ENCODE measurements around the gene DNAH10.
A peak's percentile ranks its signal among the peaks of the same experiment; 100 is the strongest.

The DNAH10 gene

DNA sequence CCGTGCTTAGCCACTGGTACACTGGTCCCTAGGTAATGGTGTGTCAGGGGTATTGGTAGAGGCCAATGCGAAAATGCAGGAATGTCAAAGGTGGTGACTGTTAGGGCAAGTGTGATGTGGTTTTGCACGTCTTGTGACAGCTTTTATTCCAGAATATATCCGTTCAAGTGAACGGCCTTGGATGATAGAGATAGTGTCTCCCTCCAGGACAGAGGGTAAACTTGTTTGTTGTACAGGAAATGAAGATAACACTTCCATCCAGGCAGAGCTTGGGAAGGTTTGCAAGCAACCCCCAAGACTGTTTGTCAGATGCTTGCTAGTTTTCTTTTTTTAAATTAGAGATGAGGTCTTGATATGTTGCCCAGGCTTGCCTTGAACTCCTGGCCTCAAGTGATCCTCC is 84.2 kb downstream of the DNAH10 start:
- no peak for DNase-seq

DNA sequence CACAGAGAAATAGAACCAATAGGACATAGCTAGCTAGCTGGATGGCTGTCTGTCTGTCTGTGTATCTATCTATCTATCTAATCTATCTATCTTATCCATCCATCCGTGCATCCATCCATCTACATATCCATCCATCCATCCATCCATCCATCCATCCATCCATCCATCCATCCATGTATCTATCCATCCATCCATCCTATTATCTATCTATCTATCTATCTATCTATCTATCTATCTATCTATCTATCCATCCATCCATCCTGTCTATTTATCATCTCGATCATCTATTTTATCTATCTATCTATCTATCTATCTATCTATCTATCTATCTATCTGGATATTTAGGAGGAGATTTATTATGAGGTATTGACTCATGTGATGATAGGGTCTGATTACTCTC is 84.9 kb downstream of the DNAH10 start:
- no peak for DNase-seq

DNA sequence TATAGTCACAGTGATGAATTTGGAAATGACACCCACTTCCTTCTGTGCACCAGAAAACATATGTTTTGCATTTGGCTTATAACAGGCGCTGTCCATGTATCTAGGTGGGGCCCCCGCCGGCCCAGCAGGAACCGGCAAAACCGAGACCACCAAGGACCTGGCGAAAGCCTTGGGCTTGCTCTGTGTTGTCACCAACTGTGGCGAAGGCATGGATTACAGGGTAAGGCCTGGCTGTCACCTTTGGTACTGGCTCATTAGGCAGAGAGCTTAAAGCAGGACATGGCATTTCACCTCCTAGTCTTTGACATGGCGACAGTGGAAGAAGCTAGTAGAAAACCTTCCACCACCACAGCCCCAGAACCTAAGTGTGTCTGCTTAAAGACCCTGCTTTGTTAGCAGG is 85.8 kb downstream of the DNAH10 start:
- no peak for DNase-seq

DNA sequence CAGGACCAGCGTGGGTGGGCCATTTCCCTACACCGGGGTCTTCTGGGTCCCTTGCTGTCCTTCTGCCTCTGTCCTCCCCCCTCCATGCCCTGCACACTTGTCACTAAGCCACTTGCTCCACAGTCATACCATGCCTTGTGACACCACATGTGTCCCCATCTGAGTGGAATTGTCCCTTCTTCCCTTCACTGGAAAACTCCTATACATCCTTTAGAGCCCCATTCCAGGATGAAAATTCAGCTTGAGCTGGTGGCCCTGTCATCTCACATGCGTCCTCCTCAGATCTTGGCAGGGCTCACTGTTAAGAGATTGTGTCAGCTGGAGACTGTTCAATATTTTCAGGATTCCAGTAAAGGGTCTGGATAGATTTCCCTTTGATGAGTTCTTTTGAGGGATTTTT is 87.4 kb downstream of the DNAH10 start:
- DNase-seq, result no peak

DNA sequence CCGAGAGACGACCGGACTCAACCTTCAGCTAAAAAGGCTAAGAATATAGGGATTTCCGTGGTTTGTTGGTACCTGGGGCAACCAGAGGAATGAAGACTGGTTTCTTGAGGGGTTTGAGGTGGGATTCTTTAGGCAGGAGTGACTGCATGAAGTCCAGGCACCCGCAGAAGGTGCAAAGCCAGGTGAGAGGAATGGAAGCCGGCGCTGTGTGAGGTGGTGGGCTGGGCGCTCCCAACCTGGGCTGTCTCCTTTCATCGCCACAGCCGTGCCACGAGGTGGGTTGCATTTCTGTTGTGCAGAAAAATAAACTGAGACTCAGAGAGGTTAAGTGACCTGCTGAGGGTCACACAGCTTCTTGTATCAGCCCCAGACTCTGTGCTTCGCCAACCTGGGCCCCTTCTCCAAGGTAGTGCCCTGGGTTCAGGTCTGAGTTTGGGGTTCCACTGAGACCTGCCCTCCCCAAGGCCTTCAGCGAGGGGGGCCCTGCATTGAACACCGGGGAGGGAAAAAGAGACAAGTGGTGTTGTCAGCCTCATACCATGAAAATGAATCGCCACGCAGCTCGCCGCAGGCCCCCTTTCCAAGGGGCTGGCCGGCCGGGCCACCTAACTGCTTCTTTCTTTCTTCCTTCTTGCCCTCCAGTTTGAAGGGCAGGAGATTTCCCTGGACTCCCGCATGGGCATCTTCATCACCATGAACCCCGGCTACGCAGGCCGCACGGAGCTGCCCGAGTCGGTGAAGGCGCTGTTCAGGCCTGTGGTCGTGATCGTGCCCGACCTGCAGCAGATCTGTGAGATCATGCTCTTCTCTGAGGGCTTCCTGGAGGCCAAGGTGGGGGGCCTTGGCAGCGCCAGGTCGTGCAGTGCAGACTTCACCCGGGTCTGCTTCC is 88.4 kb downstream of the DNAH10 start:
- no peak for DNase-seq

DNA sequence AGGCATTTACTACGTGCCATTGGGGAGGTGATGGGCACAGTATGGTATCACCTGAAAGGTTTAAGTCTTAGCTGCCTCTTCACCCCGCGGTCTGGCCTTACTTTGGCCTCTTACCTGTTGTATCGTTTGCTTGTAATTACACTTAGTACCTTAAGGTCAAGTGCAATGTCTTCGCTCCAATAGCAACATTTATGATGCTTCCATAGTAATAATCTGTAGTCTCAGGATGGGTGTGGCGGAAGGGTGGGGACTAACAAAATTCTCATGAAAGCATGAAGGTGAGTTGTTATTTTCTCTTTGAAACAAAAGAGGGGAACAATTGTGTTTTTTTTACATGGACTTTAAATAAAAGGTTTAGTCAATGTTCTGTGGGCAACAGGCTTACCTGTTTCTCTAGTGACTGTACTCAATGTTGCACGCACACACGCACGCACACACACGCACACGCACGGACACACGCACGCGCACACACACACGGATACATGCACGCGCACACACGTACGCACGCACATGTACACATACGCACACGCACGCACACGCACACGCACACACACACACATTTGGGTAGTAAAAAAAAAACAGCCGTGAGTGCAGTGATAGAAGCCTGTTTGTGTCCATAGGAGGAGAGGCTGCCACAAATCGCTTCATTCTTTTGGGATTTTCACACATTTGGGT is 91.4 kb downstream of the DNAH10 start:
- DNase-seq, result no peak

DNA sequence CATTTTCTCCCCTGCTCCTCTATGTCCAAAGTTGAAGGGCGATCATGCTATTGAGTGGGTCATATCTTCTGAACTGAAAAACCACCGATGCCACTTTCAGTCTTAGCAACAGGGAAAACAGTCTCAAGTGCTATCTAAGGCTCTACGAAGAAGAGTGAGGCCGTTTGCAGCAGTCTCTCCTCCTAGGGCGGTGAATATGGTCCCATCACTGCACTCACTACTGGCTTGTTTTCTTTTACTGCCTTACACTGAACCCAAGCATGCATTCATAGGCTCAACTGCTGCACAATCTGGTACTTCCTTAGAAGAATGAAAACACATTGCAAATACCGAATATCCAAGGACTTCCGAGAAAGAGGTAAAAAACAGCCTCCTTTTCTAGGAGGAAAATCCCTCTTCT is 92.1 kb downstream of the DNAH10 start:
- DNase-seq, result no peak

DNA sequence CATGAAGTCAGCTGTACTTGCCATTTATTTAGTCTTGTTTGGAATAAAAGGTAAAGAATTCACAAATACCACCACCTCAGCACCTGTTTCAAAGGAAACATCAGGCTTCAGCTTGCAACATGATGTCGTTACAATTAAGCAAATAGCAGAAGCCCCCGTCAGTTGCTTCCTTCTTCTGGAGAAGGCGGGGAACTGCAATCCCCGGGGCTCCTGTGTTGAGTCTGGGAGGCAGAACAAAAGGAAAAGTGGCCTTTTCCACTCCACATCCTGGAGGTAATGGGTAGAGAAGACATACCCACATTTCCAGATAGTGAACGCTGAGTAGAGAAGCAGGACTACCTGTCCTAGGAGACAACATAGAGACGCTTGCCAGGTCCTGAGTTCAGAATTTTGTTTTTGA is 92.8 kb downstream of the DNAH10 start:
- no peak for DNase-seq

DNA sequence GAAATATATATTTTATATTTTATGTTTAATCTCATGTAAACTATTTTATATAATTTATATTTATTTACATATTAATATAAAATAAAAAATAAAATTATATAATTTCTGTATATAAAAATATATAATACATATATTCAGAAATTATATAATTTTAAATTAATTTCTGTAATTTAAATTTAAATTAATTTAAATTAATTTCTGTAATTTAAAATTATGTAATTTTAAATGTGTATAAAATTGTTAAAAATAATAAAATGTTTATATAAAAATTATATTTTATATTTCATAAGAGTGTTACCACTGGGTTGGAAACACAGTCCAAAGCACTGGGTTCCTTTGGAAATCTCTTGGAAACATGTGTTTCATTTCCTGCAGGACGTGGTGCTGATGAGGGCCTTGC is 94.6 kb downstream of the DNAH10 start:
- DNase-seq, result no peak

DNA sequence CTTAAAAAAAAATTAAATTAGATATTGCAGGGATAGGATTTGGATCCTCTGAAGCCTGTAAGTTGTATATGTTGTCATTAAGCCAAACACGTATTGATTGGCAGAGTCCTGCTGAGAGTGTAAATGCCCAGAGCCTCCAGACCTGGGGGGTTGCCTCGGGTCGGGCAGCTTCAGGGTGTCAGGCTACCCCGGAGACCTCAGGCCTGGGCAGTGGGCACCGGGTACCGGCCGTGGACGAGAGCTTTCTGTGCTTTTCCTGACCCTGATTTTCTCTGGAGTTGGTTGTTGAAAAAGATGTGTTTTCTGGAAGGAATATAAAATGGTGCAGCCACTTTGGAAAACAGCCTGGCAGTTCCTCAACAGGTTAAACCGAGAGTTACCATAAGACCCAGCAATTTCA is 96.1 kb downstream of the DNAH10 start:
- no peak for DNase-seq

DNA sequence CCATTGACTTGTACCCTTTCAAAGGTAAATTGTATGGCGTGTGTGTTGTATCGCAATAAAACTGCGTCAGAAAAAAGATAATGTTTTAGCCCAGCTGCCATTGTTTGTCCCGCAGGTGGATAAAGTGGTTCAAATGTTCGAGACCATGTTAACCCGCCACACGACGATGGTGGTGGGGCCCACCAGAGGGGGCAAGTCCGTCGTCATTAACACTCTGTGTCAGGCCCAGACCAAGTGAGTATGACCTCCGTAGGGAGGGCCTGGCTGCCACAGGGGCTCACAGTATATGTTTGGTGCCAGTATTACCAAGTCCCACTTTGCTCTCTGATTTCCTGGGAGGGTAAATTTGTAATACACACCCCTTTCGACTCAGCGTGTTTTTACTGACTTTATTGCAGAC is 96.9 kb downstream of the DNAH10 start:
- no peak for DNase-seq

DNA sequence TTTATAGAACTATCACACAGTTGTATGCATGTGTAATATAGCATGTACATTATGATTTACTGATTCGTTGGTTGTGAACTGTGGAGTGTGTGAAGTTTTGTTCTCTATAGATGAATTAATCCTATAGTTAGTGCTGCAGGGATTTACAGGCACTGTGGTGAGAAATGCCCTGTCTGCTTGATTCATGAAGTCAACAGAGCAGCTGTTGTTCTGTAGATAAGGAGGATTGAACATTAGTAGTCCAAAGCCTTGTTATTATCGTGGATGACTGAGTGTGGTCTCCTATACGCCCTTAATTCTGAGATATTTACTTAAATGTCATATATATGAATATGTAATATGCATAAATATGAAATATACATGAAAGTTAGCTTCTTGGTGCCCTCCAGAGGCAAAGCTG is 98.3 kb downstream of the DNAH10 start:
- no peak for DNase-seq

DNA sequence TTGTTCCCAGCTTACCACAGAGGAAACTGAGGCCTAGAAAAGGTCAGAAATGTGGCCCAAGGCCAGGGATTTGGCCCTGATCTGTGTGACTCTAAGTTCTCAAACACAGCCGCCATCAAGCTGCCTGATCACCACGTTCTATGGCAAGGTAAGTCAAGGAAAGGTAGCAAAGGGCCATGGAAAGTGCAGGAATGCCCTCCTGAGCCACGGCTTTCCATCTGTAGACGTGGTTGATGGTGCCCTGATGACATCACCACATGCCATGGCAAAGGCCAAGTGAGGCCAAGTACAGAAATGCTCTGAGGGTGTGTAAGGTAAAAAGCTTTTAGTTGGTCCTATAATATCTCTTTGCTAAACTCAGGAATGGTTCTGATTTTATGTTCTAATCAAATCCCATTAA is 99.3 kb downstream of the DNAH10 start:
- no peak for DNase-seq

DNA sequence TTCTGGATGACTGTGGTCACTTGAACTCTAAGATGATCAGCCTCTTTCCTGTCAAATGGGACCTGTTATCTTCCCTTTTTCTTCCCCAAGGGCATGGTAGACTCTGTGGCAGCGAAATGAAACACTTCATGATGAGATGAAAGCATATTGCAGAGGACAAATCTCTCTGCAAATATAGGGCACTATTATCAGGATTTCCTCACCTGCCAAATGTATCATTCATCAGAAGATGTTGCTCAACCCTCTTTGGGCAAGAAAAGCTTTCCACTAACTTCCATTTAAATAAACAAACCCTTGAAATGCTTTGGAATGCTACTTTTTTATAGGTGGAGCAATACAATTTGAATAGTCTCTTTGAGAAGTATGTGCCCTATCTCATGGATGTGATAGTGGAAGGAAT is 105.0 kb downstream of the DNAH10 start:
- DNase-seq, result no peak

DNA sequence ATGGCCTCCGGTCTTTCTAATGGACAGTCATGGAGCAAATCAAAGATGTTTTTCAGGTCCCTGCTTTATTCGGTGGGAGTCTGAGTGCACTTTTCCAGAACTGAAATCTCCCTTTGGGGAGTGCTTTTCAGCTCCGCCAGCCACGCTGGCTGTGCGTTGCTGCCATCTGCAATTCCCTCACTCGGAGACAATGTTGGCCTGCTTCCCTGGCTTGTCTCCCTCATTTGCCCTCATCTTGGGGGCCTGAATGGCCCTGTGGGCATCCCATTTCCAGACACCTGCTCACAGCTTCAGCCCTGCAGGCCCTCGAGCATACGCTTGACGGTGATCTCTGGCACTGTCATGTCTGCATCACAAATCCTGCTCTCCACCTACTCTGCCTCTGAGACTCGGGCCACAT is 106.7 kb downstream of the DNAH10 start:
- no peak for DNase-seq

DNA sequence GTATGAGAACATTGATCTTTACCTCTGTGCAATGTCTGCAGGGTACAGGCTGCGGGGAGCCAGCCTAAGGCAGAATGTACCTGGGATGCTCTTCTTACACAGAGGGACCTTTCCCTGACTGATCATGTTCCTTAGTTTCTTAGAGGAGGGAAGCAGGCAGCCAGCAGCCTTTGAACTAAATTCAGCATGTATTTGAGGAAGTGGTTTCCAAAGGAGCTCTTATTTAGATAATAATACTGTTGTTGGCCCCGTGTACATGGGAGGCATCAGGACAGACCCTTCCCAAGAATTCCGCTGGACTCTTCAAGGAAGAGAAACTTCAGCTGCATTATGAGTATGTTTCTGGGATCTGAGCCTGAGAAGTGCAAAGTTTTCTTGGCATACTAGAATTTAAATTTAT is 111.7 kb downstream of the DNAH10 start:
- no peak for DNase-seq

DNA sequence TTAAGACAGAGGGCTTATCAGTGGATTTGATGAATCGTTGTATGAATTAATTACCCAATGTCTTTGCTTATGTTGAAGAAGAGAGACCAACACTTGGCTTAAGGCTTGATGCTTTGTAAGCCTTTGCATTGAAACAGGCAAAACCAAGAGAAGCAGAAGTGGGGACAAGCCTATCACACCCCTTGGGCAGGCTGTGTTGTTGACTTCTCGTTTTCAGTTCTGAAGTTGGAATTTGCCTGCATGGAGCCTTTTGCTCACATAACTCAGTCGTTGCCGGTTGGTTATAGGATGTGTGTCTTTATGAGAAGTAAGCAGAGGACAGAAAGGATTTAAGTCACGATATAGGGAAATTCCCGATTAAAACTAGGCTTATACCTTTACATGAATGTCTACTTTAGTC is 115.9 kb downstream of the DNAH10 start:
- DNase-seq, result no peak

DNA sequence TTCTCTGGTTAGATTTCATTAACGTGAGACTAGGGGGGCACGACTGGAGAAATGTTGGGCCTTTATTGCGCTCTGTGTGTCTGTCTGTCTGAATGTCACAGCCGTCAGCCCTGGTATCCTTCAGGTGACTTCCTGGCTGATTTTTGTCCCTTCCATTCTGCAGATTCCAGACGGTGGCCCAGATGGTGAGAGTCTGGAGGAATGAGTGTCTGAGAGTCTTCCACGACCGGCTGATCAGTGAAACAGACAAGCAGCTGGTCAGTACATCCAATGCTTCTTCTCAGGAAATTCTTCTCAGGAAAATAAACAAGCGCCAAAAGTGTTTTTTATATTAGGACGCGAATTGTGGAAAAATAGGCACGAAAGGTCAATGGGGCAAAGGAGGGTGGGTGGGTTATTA is 117.0 kb downstream of the DNAH10 start:
- DNase-seq, result peak; percentile 43

DNA sequence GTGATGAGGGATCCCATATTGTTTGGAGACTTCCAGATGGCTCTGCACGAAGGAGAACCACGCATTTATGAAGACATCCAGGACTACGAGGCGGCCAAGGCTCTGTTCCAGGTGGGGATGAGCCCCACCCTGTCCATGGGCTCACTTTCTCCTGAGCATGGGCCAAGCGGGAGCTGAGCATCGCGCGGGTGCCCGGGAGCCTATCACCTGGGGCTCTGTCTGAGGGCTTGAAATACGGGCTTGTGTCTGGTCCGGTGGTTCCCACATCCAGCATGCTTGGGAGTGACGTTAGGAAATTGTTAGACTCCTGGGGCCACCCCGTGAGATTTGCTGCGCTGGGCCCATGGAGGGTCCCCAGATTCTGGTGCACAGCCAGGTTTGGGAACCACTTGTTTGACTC is 117.6 kb downstream of the DNAH10 start:
- no peak for DNase-seq

DNA sequence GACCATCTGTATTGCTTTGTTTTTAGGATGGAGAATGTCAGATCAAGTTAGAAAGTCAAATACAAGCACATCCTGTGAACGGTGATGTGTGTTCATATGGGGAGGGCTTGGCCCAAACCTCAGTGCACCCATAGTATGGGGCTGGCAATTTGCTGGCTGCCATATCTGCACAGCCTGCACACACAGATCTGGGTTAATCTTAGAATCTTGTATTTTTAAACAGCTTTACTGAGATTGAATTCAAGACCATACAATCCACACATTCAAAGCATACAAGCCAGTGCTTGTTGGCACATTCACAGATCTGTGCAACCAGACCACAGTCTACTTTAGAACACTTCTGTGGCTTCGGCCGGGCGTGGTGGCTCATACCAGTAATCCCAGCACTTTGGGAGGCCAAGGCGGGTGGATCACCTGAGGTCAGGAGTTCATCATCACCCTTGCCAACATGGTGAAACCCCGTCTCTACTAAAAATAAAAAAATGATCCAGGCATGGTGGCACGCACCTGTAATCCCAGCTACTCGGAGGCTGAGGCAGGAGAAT is 120.1 kb downstream of the DNAH10 start:
- no peak for DNase-seq

DNA sequence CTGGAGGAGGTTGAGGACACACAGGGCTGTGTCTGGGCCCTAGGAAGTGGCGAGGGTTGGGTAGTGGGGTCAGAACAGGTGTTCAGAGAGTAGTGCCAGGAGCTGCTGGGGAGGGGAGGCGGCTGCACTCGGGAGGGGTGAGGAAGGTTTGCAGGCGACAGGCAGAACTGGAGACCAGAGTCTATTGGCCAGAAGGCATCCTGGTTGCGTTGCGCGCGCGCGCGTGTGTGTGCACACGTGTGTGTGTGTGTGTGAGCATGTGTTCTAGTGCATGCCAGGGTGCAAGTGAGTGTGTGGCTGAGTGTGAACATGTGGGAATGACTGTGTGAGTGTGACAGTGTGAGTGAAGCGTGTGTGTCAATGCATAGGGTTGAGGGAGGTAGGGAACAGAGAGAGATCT is 124.2 kb downstream of the DNAH10 start:
- DNase-seq, result no peak

DNA sequence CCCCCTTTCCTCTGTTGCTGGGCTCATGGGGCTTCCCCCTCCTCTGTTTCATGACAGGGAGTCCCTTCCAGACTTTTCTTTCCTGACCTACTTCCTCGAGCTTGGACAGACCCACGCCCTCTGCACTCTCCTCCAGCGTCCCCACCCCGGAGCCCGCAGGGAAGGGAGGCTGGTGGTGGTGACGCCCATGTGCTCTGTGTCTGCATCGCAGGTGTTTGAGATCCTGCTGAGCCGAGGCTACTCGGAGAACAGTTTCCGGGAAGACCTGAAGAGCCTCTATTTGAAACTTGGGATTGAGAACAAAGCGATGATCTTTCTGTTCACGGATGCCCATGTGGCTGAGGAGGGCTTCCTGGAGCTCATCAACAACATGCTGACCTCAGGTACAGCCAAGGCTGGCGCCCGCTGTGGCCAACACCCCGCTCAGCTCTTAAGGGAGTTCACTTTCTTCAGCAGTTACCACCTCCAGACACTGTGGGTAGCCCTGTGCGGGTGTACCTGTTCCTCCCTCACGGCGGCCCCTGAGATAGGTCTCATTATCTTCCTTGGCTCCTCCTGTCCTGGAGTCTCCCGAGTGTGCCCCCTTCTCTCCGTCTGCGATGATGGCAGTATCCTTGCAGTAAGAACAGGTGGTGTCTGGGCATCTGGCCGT is 125.0 kb downstream of the DNAH10 start:
- peak; percentile 51 for DNase-seq

DNA sequence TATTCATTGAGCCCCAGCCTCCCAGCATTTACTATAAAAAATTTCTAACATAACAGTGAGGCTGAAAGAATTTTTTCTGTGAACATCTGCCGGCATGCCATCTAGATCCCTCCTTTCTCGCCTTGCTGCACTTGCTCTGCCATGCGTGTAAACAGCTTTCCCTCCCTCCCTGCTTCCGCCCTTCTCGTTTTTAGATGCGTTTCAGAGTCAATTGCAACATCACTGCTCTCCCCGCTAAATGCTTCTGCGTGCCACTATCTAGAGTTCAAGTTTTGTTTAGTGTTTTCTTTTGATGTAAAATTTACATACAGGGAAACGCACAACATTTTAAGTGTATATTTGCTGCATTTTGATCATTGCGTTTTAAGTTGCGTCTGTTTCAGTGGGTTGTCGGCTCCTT is 126.9 kb downstream of the DNAH10 start:
- DNase-seq, result peak; percentile 88

Measured in NCI-H2171 treated with DMSO at 0.1 percent for 48 hours (cell line).